Neural crest cell (in vitro differentiated cells): Measurements from ENCODE around the gene SHROOM3. TPM values are rescaled to one million over a fixed set of nuclear protein-coding genes. Genes with fewer than 3 reads are reported as not detected.

Source experiments
- DNase-seq: peaks from one replicate; pipeline ENCODE4 v3.0.0; 2021; ENCODE audit warnings: low read depth, mixed read lengths, low spot score
- H3K27ac Mint-ChIP-seq: one replicate; pipeline ENCODE4 v1.8.0; 2021; ENCODE audit warnings: mild to moderate bottlenecking, mixed read lengths; ENCODE audit not compliant: unreplicated experiment
- H3K27me3 Mint-ChIP-seq: 2 replicates; pipeline ENCODE4 v1.8.0; 2021; ENCODE audit warnings: low read depth, mild to moderate bottlenecking, mixed read lengths
- H3K36me3 Mint-ChIP-seq: 2 replicates; pipeline ENCODE4 v1.8.0; 2021; ENCODE audit warnings: low read depth, mild to moderate bottlenecking, mixed read lengths
- H3K4me1 Mint-ChIP-seq: 2 replicates; pipeline ENCODE4 v1.8.0; 2021; ENCODE audit warnings: mixed read lengths
- H3K4me3 Mint-ChIP-seq: one replicate; pipeline ENCODE4 v1.8.0; 2021; ENCODE audit warnings: mild to moderate bottlenecking, mixed read lengths
- H3K9me3 Mint-ChIP-seq: 2 replicates; pipeline ENCODE4 v1.8.0; 2021; ENCODE audit warnings: mixed read lengths
- total RNA-seq: library from RNA; stranded (reverse); gene quantifications from 2 replicates; pipeline ENCODE4 v1.2.1, GENCODE V29; 2021
- TF ChIP-seq, protein P1 (sequence below): fragments of 200-600 bp; sonication (generic); conservative IDR thresholded peaks from 2 replicates; pipeline ENCODE4 v1.5.0; 2021; ENCODE audit warnings: antibody characterized with exemption, mild to moderate bottlenecking

SHROOM3 gene
- total RNA-seq, 1 donor from 2014 or later, result 40.1 TPM

DNA sequence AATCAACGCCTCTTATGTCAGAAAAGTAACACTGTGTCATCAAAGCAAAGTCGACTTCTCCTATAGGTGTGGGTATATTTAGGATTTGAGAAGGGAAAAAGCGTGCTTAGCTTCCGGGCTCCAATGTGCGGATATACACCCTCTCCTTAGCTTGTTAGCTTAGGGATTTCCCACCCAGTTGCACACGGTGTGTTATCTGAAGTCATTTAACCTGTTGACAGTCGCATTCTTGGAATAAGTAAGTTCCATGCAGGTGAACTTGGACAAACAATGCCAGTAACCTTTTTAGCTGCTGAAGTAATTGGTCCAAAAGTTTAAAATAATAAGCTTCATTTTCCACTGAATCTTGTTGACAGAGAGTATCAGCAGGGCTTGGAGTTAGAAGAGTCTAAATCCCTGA, 113.7 kb downstream of the SHROOM3 start:
- H3K27ac Mint-ChIP-seq, result no peak overlapping the region
- H3K36me3 Mint-ChIP-seq, result peaks cover 4% of the 10 kb centered on the region
- TF ChIP-seq, protein P1, sequence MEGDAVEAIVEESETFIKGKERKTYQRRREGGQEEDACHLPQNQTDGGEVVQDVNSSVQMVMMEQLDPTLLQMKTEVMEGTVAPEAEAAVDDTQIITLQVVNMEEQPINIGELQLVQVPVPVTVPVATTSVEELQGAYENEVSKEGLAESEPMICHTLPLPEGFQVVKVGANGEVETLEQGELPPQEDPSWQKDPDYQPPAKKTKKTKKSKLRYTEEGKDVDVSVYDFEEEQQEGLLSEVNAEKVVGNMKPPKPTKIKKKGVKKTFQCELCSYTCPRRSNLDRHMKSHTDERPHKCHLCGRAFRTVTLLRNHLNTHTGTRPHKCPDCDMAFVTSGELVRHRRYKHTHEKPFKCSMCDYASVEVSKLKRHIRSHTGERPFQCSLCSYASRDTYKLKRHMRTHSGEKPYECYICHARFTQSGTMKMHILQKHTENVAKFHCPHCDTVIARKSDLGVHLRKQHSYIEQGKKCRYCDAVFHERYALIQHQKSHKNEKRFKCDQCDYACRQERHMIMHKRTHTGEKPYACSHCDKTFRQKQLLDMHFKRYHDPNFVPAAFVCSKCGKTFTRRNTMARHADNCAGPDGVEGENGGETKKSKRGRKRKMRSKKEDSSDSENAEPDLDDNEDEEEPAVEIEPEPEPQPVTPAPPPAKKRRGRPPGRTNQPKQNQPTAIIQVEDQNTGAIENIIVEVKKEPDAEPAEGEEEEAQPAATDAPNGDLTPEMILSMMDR, result no peak
- no peaks in the 10 kb centered on the region for H3K27me3 Mint-ChIP-seq
- H3K9me3 Mint-ChIP-seq, result peaks cover 4% of the 10 kb centered on the region
- DNase-seq, result no peak
- peaks cover 41% of the 10 kb centered on the region for H3K4me1 Mint-ChIP-seq
- no peak overlapping the region for H3K4me3 Mint-ChIP-seq

DNA sequence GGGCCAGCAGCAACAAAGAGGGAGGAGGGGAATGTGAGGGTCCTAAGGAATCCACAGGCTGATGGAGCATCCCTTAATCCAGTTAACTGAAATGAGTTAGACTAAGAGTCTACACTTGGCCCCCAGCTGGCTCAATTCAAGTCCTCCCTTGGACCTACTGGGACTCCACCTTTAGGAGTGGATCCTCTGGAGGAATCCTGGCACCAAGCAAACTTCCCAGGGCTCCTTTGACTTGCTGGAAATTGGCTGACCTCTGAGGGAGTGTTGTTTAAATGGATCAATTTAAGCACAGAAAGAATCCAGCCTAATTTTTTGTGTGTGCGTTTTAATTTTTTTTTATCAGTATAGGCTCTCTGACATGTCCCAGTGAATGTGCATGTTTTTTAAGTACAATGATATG, 114.7 kb downstream of the SHROOM3 start:
- Mint-ChIP-seq H3K27ac (no peak overlapping the region), H3K4me1 (peaks cover 41% of the 10 kb centered on the region), H3K36me3 (peaks cover 4% of the 10 kb centered on the region), H3K4me3 (no peak overlapping the region), H3K9me3 (peaks cover 7% of the 10 kb centered on the region), H3K27me3 (no peaks in the 10 kb centered on the region)
- DNase-seq, result no peak
- TF ChIP-seq, protein P1, result no peak

DNA sequence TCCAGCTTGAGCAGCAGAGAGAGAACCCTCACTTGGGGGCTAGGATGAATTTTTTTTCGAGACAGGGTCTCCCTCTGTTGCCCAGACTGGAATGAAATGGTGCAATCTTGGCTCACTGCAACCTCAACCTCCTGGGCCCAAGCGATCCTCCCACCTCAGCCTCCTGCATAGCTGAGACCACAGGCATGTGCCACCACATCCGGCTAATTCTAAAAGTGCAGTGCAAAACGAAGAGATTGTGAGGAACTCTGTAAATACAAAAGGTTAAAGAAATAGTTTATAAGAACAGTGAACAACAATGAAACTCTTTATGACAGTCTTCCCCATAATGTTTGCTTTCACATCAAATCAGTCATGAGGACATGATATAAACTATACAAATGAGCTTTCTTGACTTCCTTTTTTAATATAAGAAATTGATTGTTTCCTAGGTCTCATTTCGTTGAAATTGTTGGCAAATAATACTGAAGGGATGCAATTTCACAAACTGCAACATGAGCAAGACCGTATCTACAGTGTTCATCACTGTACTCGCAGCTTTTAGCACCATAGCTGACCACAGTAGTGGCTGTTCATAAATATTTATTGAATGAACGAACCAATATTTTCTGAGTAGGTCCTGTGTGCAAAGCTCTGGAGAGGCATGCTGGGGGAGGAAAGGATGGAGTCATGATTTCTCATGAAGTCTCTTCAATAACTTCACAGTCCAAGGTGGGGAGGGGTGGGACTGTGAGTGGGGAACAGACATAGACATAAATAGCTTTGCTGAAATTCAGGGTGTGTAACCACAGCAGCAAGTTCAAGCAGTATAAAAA, 116.1 kb downstream of the SHROOM3 start:
- Mint-ChIP-seq H3K27me3 (no peaks in the 10 kb centered on the region), H3K9me3 (peaks cover 9% of the 10 kb centered on the region), H3K27ac (peak overlapping the region; percentile 81), H3K4me3 (no peak overlapping the region), H3K4me1 (peaks cover 33% of the 10 kb centered on the region), H3K36me3 (peaks cover 4% of the 10 kb centered on the region)
- TF ChIP-seq, protein P1, result no peak
- DNase-seq, result no peak

DNA sequence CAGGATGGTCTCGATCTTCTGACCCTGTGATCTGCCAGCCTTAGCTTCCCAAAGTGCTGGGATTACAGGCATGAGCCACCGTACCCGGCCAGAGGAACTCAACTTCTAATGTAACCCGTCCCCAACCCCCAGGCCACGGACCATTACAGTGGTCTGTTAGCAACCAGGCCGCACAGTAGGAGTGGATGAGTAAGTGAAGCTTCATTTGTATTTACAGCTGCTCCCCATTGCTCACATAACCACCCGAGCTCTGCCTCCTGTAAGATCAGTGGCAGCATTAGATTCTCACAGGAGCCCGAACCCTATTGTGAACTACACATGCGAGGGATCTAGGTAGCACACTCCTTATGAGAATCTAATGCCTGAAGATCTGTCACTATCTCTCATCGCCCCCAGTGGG, 119.6 kb downstream of the SHROOM3 start:
- H3K4me1 Mint-ChIP-seq, result peaks cover 38% of the 10 kb centered on the region
- peak overlapping the region; percentile 62 for H3K27ac Mint-ChIP-seq
- peaks cover 4% of the 10 kb centered on the region for H3K36me3 Mint-ChIP-seq
- H3K4me3 Mint-ChIP-seq, result no peak overlapping the region
- TF ChIP-seq, protein P1, result no peak
- peaks cover 10% of the 10 kb centered on the region for H3K9me3 Mint-ChIP-seq
- no peak for DNase-seq
- H3K27me3 Mint-ChIP-seq, result no peaks in the 10 kb centered on the region

DNA sequence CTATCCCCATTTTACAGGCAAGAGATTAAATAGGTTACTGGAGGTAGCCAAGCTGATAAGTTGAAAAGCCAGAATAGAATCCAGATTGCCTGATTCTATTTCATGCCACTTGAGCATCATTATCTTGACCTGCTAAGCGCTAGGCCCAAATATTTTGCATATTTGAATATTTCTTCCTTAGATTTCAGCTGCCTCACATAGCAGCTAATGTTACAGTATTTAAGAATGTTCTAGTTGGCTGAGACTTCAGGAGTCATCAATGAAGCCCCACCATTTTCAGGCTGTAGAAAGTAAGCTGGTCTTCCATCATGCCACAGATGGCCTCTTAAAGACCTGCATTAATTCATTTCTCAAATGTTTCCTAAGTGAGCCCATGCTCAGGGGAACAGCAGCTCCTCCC, 121.4 kb downstream of the SHROOM3 start:
- Mint-ChIP-seq H3K4me3 (no peak overlapping the region), H3K9me3 (peaks cover 6% of the 10 kb centered on the region), H3K4me1 (peaks cover 44% of the 10 kb centered on the region), H3K36me3 (peaks cover 3% of the 10 kb centered on the region), H3K27me3 (no peaks in the 10 kb centered on the region), H3K27ac (no peak overlapping the region)
- DNase-seq, result no peak
- TF ChIP-seq, protein P1, result no peak
